GM12878 (cell line): ENCODE data around the gene KANTR. TPM values are rescaled to one million over a fixed set of nuclear protein-coding genes. Genes with fewer than 3 reads are reported as not detected.

Experiments used
- ATAC-seq: fragments of 200-7000 bp; cut with Tn5 transposase; 3 replicates; pipeline ENCODE4 v1.9.1; 2020; ENCODE audit warnings: mild to moderate bottlenecking, moderate library complexity
- BruUV-seq: library from RNA; stranded (reverse); fragments of 400-500 nt; replicated peaks from 2 replicates; lab custom pipeline; 2021; lab: Mats Ljungman, UMichigan
- CTCF ChIA-PET: fragments of 300-600 bp; sonication (Branson Sonifier 250); formaldehyde crosslinking; extraction: SDS; loops from one replicate; lab custom pipeline; 2021; ENCODE audit warnings: inconsistent platforms; lab: Yijun Ruan, JAX
- POLR2A ChIA-PET: fragments of 350-600 bp; formaldehyde crosslinking; extraction: SDS; loops from one replicate; lab custom pipeline; 2021; ENCODE audit warnings: inconsistent platforms; lab: Charles Lee
- RAD21 ChIA-PET: fragments of 300-600 bp; sonication (Branson Sonifier 250); formaldehyde crosslinking; loops from one replicate; lab custom pipeline; 2023; ENCODE audit warnings: antibody characterized with exemption; ENCODE audit not compliant: unreplicated experiment; lab: Charles Lee
- SMC1A ChIA-PET: fragments of 300-600 bp; sonication (Branson Sonifier 250); formaldehyde crosslinking; loops from one replicate; lab custom pipeline; 2023; ENCODE audit not compliant: unreplicated experiment, uncharacterized antibody; lab: Charles Lee
- DNase-seq: peaks from one replicate; pipeline ENCODE4 v3.0.0-alpha.2; 2011; ENCODE audit warnings: low read depth, low spot score
- FAIRE-seq: peaks from 3 replicates; lab custom pipeline; 2011; peaks lifted over from hg19 to GRCh38; lab: Jason Lieb, UNC
- H2AFZ ChIP-seq: 2 replicates; pipeline ENCODE4 v1.6.0; 2011; ENCODE audit warnings: low read depth, low read length, control low read depth; ENCODE audit not compliant: control insufficient read depth
- H3K27ac ChIP-seq: 2 replicates; pipeline ENCODE4 v1.5.1; 2011; ENCODE audit warnings: control low read depth; ENCODE audit not compliant: control insufficient read depth, insufficient read depth
- H3K27me3 ChIP-seq, 2 experiments: replicated peaks in 1 of 2; 2 replicates each; pipeline versions ENCODE4 v1.6.0 to v1.6.1; 2011; ENCODE audit warnings: low read length in 1 of 2; ENCODE audit not compliant: control insufficient read depth in 2 of 2, insufficient read depth in 2 of 2
- H3K36me3 ChIP-seq, 2 experiments: 2 replicates each; pipeline ENCODE4 v1.5.1; 2011; ENCODE audit warnings: low read length in 1 of 2; ENCODE audit not compliant: control insufficient read depth in 2 of 2, insufficient read depth in 2 of 2
- H3K4me1 ChIP-seq: 2 replicates; pipeline ENCODE4 v1.6.1; 2011; ENCODE audit warnings: mild to moderate bottlenecking, low read length, moderate library complexity, mixed read lengths; ENCODE audit not compliant: control insufficient read depth, insufficient read depth
- H3K4me2 ChIP-seq: 2 replicates; pipeline ENCODE4 v1.6.0; 2011; ENCODE audit warnings: control low read depth; ENCODE audit not compliant: control insufficient read depth, insufficient read depth
- H3K4me3 ChIP-seq: fragments of 200-600 bp; sonication (generic); 2 replicates; pipeline ENCODE4 v1.5.1; 2016
- H3K79me2 ChIP-seq: 2 replicates; pipeline ENCODE4 v1.6.0; 2011; ENCODE audit warnings: low read length; ENCODE audit not compliant: control insufficient read depth, insufficient read depth
- H3K9ac ChIP-seq: 2 replicates; pipeline ENCODE4 v1.8.0; 2011; ENCODE audit warnings: low read length, control low read depth, mixed read lengths; ENCODE audit not compliant: control insufficient read depth, insufficient read depth
- H3K9me3 ChIP-seq: replicated peaks from 3 replicates; pipeline ENCODE4 v1.5.1; 2011; ENCODE audit warnings: mild to moderate bottlenecking, low read length; ENCODE audit not compliant: control insufficient read depth, insufficient read depth
- H4K20me1 ChIP-seq: 2 replicates; pipeline ENCODE4 v1.6.0; 2011; ENCODE audit not compliant: control insufficient read depth, insufficient read depth
- MTA2 ChIP-seq: fragments of 450-650 bp; IDR thresholded peaks from 2 replicates; pipeline ENCODE4 v1.6.1; 2016; ENCODE audit warnings: low read depth, mild to moderate bottlenecking, moderate library complexity
- MXI1 ChIP-seq: fragments of 150-350 bp; IDR thresholded peaks from 2 replicates; pipeline ENCODE4 v1.6.1; 2011; ENCODE audit warnings: low read depth, mild to moderate bottlenecking, inconsistent platforms, low read length, improper control_type of control experiment
- WGBS: methylation state at CpG from one replicate; pipeline ENCODE4 v1.1.6; 2016; ENCODE audit warnings: low lambda C conversion rate; ENCODE audit not compliant: insufficient replicate concordance, insufficient coverage; ENCODE audit errors: missing lambda C conversion rate; 5-methylcytosine and 5-hydroxymethylcytosine counted together
- in situ Hi-C: fragments of 300-500 bp; cut with MboI; formaldehyde crosslinking; loops from 9 replicates; pipeline ENCODE4 v1.14.3; 2018; ENCODE audit warnings: mixed read lengths
- intact Hi-C: fragments of 100-400 bp; cut with micrococcal nuclease; formaldehyde crosslinking; loops from one replicate; pipeline ENCODE4 v1.14.2; 2022; ENCODE audit not compliant: unreplicated experiment
- polyA plus RNA-seq, 11 experiments: library from polyadenylated mRNA; depleted of rRNA in 4 of 11; unstranded in 6 of 11; stranded (reverse) in 5 of 11; fragments of >200 nt; fragmentation: Nextera tagmentation in 4 of 11; fragmentation: Illumina TruSeq in 1 of 11; extraction: Ambion mirVana in 4 of 11; extraction: Trizol in 1 of 11; gene quantifications; 1 replicate in 1 of 11; 2 replicates in 10 of 11; pipeline versions ENCODE4 v1.2.1 to v1.2.3, GENCODE V29; 2011 to 2016; ENCODE audit warnings: inconsistent platforms in 2 of 11, missing spikeins in 2 of 11, low read depth in 1 of 11
- total RNA-seq, 4 experiments: library from RNA; depleted of rRNA in 3 of 4; stranded (reverse); fragments of >200 nt in 3 of 4; fragmentation: Illumina TruSeq in 1 of 4; extraction: Trizol in 1 of 4; gene quantifications; 2 replicates each; pipeline versions ENCODE4 v1.2.1 to v1.2.3, GENCODE V29; 2013 to 2021
- TF ChIP-seq, protein P1 (sequence below): fragments of 450-650 bp; IDR thresholded peaks from 2 replicates; pipeline ENCODE4 v1.6.1; 2017; ENCODE audit warnings: mild to moderate bottlenecking
- TF ChIP-seq, protein P2 (sequence below): fragments of 450-650 bp; IDR thresholded peaks from 2 replicates; pipeline ENCODE4 v1.6.1; 2018; ENCODE audit warnings: borderline replicate concordance, mild to moderate bottlenecking; ENCODE audit not compliant: partially characterized antibody
- TF ChIP-seq, protein P3 (sequence below): fragments of 450-650 bp; IDR thresholded peaks from 2 replicates; pipeline ENCODE4 v1.6.1; 2017; ENCODE audit warnings: antibody characterized with exemption, mild to moderate bottlenecking, moderate library complexity

KANTR gene
- total and polyA plus RNA-seq, 10 of the 15 experiments (the other 5 are each of a cell fraction or from before 2014, with no cell fraction given) = 1.00 to 14.8 (median 5.5) TPM

DNA sequence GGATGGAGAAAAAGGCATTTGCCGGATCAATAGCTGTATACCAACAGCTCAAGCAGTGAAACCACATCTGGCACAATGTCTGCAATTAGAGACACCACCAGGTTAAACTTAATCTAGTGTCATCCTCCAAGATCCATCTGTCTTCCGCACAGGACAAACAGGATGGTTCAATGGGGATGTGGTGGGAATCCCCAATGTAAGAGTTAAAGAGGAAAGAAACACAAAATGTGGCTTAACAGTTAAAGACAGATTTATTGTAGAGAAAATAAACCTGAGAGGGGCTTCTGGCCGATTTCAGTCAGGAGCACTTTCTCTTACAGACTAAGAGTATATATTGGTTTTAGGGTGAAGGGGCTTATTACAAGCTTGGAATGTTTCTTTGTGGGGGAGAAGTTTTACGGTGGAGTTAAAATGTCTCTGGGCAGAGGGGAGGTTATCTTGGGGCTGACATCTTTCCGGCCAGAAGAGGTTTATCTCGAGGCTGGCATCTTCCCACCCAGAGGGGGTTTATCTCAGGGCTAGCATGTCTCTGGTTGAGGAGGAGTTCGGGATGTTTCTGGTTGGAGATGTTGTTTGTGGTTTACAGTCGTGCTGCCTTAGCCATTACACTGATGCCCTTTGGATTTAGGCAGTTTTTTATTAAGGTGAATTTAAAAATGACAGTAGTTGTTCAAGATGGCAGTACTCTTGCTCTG, 61.7 kb downstream of the KANTR start:
- intact Hi-C loops = no loop called here
- POLR2A ChIA-PET = no interaction called here
- SMC1A ChIA-PET = no interaction called here
- H2AFZ ChIP-seq = no peak overlapping the region
- BruUV-seq = no TSS peak
- WGBS = 52% methylated on average over 8 of the region's 8 CpGs
- FAIRE-seq (no peak), ATAC-seq (no peak), DNase-seq (no peak)
- no peaks in the 10 kb centered on the region for H3K4me1 ChIP-seq
- CTCF ChIA-PET = no interaction called here
- RAD21 ChIA-PET = no interaction called here
- no peak overlapping the region for H3K27ac ChIP-seq
- no peak overlapping the region for H3K9ac ChIP-seq
- no peaks in the 10 kb centered on the region for H3K36me3 ChIP-seq
- TF ChIP-seq, protein P1, sequence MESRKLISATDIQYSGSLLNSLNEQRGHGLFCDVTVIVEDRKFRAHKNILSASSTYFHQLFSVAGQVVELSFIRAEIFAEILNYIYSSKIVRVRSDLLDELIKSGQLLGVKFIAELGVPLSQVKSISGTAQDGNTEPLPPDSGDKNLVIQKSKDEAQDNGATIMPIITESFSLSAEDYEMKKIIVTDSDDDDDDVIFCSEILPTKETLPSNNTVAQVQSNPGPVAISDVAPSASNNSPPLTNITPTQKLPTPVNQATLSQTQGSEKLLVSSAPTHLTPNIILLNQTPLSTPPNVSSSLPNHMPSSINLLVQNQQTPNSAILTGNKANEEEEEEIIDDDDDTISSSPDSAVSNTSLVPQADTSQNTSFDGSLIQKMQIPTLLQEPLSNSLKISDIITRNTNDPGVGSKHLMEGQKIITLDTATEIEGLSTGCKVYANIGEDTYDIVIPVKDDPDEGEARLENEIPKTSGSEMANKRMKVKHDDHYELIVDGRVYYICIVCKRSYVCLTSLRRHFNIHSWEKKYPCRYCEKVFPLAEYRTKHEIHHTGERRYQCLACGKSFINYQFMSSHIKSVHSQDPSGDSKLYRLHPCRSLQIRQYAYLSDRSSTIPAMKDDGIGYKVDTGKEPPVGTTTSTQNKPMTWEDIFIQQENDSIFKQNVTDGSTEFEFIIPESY = no peak
- no peak for TF ChIP-seq MTA2
- TF ChIP-seq, protein P2, sequence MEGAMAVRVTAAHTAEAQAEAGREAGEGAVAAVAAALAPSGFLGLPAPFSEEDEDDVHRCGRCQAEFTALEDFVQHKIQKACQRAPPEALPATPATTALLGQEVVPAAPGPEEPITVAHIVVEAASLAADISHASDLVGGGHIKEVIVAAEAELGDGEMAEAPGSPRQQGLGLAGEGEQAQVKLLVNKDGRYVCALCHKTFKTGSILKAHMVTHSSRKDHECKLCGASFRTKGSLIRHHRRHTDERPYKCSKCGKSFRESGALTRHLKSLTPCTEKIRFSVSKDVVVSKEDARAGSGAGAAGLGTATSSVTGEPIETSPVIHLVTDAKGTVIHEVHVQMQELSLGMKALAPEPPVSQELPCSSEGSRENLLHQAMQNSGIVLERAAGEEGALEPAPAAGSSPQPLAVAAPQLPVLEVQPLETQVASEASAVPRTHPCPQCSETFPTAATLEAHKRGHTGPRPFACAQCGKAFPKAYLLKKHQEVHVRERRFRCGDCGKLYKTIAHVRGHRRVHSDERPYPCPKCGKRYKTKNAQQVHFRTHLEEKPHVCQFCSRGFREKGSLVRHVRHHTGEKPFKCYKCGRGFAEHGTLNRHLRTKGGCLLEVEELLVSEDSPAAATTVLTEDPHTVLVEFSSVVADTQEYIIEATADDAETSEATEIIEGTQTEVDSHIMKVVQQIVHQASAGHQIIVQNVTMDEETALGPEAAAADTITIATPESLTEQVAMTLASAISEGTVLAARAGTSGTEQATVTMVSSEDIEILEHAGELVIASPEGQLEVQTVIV = no peak
- TF ChIP-seq, protein P3, sequence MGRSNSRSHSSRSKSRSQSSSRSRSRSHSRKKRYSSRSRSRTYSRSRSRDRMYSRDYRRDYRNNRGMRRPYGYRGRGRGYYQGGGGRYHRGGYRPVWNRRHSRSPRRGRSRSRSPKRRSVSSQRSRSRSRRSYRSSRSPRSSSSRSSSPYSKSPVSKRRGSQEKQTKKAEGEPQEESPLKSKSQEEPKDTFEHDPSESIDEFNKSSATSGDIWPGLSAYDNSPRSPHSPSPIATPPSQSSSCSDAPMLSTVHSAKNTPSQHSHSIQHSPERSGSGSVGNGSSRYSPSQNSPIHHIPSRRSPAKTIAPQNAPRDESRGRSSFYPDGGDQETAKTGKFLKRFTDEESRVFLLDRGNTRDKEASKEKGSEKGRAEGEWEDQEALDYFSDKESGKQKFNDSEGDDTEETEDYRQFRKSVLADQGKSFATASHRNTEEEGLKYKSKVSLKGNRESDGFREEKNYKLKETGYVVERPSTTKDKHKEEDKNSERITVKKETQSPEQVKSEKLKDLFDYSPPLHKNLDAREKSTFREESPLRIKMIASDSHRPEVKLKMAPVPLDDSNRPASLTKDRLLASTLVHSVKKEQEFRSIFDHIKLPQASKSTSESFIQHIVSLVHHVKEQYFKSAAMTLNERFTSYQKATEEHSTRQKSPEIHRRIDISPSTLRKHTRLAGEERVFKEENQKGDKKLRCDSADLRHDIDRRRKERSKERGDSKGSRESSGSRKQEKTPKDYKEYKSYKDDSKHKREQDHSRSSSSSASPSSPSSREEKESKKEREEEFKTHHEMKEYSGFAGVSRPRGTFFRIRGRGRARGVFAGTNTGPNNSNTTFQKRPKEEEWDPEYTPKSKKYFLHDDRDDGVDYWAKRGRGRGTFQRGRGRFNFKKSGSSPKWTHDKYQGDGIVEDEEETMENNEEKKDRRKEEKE = no peak
- no peak for TF ChIP-seq MXI1
- H3K9me3 ChIP-seq = no peaks in the 10 kb centered on the region
- H3K4me2 ChIP-seq = no peak overlapping the region
- H4K20me1 ChIP-seq = no peaks in the 10 kb centered on the region
- no peaks in the 10 kb centered on the region for H3K27me3 ChIP-seq
- no peaks in the 10 kb centered on the region for H3K79me2 ChIP-seq
- in situ Hi-C loops = no loop called here
- H3K4me3 ChIP-seq = no peak overlapping the region
